22Rv1 (cell line): ENCODE measurements around the gene GAS7.

ENCODE experiments used
- CTCF ChIP-seq: fragments of 450-650 bp; IDR thresholded peaks from 2 replicates; pipeline ENCODE4 v1.5.1; 2017; ENCODE audit warnings: mild to moderate bottlenecking
- ZFX ChIP-seq: fragments of 450-650 bp; IDR thresholded peaks from 2 replicates; pipeline ENCODE4 v1.6.1; 2017; ENCODE audit warnings: antibody characterized with exemption, borderline replicate concordance

GRCh38 chr17:10121971-10122707 lies 76.3 kb downstream of the GAS7 start:
- TF ChIP-seq CTCF (no peak), ZFX (no peak)
